GM12878 (cell line): ENCODE measurements around the gene HRCT1. TPM values are rescaled to one million over a fixed set of nuclear protein-coding genes. Genes with fewer than 3 reads are reported as not detected.

ENCODE experiments used
- ATAC-seq: fragments of 200-7000 bp; cut with Tn5 transposase; 3 replicates; pipeline ENCODE4 v1.9.1; 2020; ENCODE audit warnings: mild to moderate bottlenecking, moderate library complexity
- BruUV-seq: library from RNA; stranded (reverse); fragments of 400-500 nt; replicated peaks from 2 replicates; lab custom pipeline; 2021; lab: Mats Ljungman, UMichigan
- CTCF ChIA-PET: fragments of 300-600 bp; sonication (Branson Sonifier 250); formaldehyde crosslinking; extraction: SDS; loops from one replicate; lab custom pipeline; 2021; ENCODE audit warnings: inconsistent platforms; lab: Yijun Ruan, JAX
- POLR2A ChIA-PET: fragments of 350-600 bp; formaldehyde crosslinking; extraction: SDS; loops from one replicate; lab custom pipeline; 2021; ENCODE audit warnings: inconsistent platforms; lab: Charles Lee
- RAD21 ChIA-PET: fragments of 300-600 bp; sonication (Branson Sonifier 250); formaldehyde crosslinking; loops from one replicate; lab custom pipeline; 2023; ENCODE audit warnings: antibody characterized with exemption; ENCODE audit not compliant: unreplicated experiment; lab: Charles Lee
- SMC1A ChIA-PET: fragments of 300-600 bp; sonication (Branson Sonifier 250); formaldehyde crosslinking; loops from one replicate; lab custom pipeline; 2023; ENCODE audit not compliant: unreplicated experiment, uncharacterized antibody; lab: Charles Lee
- DNase-seq: peaks from one replicate; pipeline ENCODE4 v3.0.0-alpha.2; 2011; ENCODE audit warnings: low read depth, low spot score
- FAIRE-seq: peaks from 3 replicates; lab custom pipeline; 2011; peaks lifted over from hg19 to GRCh38; lab: Jason Lieb, UNC
- H2AFZ ChIP-seq: 2 replicates; pipeline ENCODE4 v1.6.0; 2011; ENCODE audit warnings: low read depth, low read length, control low read depth; ENCODE audit not compliant: control insufficient read depth
- H3K27ac ChIP-seq: 2 replicates; pipeline ENCODE4 v1.5.1; 2011; ENCODE audit warnings: control low read depth; ENCODE audit not compliant: control insufficient read depth, insufficient read depth
- H3K27me3 ChIP-seq, 2 experiments: replicated peaks in 1 of 2; 2 replicates each; pipeline versions ENCODE4 v1.6.0 to v1.6.1; 2011; ENCODE audit warnings: low read length in 1 of 2; ENCODE audit not compliant: control insufficient read depth in 2 of 2, insufficient read depth in 2 of 2
- H3K36me3 ChIP-seq, 2 experiments: 2 replicates each; pipeline ENCODE4 v1.5.1; 2011; ENCODE audit warnings: low read length in 1 of 2; ENCODE audit not compliant: control insufficient read depth in 2 of 2, insufficient read depth in 2 of 2
- H3K4me1 ChIP-seq: 2 replicates; pipeline ENCODE4 v1.6.1; 2011; ENCODE audit warnings: mild to moderate bottlenecking, low read length, moderate library complexity, mixed read lengths; ENCODE audit not compliant: control insufficient read depth, insufficient read depth
- H3K4me2 ChIP-seq: 2 replicates; pipeline ENCODE4 v1.6.0; 2011; ENCODE audit warnings: control low read depth; ENCODE audit not compliant: control insufficient read depth, insufficient read depth
- H3K4me3 ChIP-seq: fragments of 200-600 bp; sonication (generic); 2 replicates; pipeline ENCODE4 v1.5.1; 2016
- H3K79me2 ChIP-seq: 2 replicates; pipeline ENCODE4 v1.6.0; 2011; ENCODE audit warnings: low read length; ENCODE audit not compliant: control insufficient read depth, insufficient read depth
- H3K9ac ChIP-seq: 2 replicates; pipeline ENCODE4 v1.8.0; 2011; ENCODE audit warnings: low read length, control low read depth, mixed read lengths; ENCODE audit not compliant: control insufficient read depth, insufficient read depth
- H3K9me3 ChIP-seq: replicated peaks from 3 replicates; pipeline ENCODE4 v1.5.1; 2011; ENCODE audit warnings: mild to moderate bottlenecking, low read length; ENCODE audit not compliant: control insufficient read depth, insufficient read depth
- H4K20me1 ChIP-seq: 2 replicates; pipeline ENCODE4 v1.6.0; 2011; ENCODE audit not compliant: control insufficient read depth, insufficient read depth
- CBFB ChIP-seq: IDR thresholded peaks from 2 replicates; pipeline ENCODE4 v1.6.1; 2016; ENCODE audit warnings: antibody characterized with exemption, low read depth
- KLF5 ChIP-seq: fragments of 450-650 bp; IDR thresholded peaks from 2 replicates; pipeline ENCODE4 v1.6.1; 2014; ENCODE audit warnings: mild to moderate bottlenecking; ENCODE audit not compliant: partially characterized antibody
- MYC ChIP-seq: IDR thresholded peaks from 2 replicates; pipeline ENCODE4 v1.6.1; 2011; ENCODE audit warnings: mild to moderate bottlenecking, low read length, moderate library complexity, inconsistent platforms; ENCODE audit not compliant: insufficient read depth, insufficient replicate concordance, insufficient read length, severe bottlenecking
- PML ChIP-seq: IDR thresholded peaks from 2 replicates; pipeline ENCODE4 v1.6.1; 2012; ENCODE audit warnings: low read length, inconsistent platforms
- POLR2AphosphoS2 ChIP-seq: IDR thresholded peaks from 2 replicates; pipeline ENCODE4 v1.6.1; 2011; ENCODE audit warnings: low read depth, mild to moderate bottlenecking, low read length, improper control_type of control experiment, moderate library complexity
- RAD51 ChIP-seq: fragments of 450-650 bp; IDR thresholded peaks from 2 replicates; pipeline ENCODE4 v1.6.1; 2016; ENCODE audit warnings: moderate library complexity, mild to moderate bottlenecking, inconsistent platforms
- RFX5 ChIP-seq: IDR thresholded peaks from 2 replicates; pipeline ENCODE4 v1.6.1; 2011; ENCODE audit warnings: low read depth, low read length, improper control_type of control experiment
- RUNX3 ChIP-seq: IDR thresholded peaks from 2 replicates; pipeline ENCODE4 v1.6.1; 2012; ENCODE audit warnings: low read length, inconsistent platforms
- SREBF1 ChIP-seq: IDR thresholded peaks from 2 replicates; pipeline ENCODE4 v1.6.1; 2012; ENCODE audit warnings: mild to moderate bottlenecking, low read length
- WGBS: methylation state at CpG from one replicate; pipeline ENCODE4 v1.1.6; 2016; ENCODE audit warnings: low lambda C conversion rate; ENCODE audit not compliant: insufficient replicate concordance, insufficient coverage; ENCODE audit errors: missing lambda C conversion rate; 5-methylcytosine and 5-hydroxymethylcytosine counted together
- in situ Hi-C: fragments of 300-500 bp; cut with MboI; formaldehyde crosslinking; loops from 9 replicates; pipeline ENCODE4 v1.14.3; 2018; ENCODE audit warnings: mixed read lengths
- intact Hi-C: fragments of 100-400 bp; cut with micrococcal nuclease; formaldehyde crosslinking; loops from one replicate; pipeline ENCODE4 v1.14.2; 2022; ENCODE audit not compliant: unreplicated experiment
- polyA plus RNA-seq, 11 experiments: library from polyadenylated mRNA; depleted of rRNA in 4 of 11; unstranded in 6 of 11; stranded (reverse) in 5 of 11; fragments of >200 nt; fragmentation: Nextera tagmentation in 4 of 11; fragmentation: Illumina TruSeq in 1 of 11; extraction: Ambion mirVana in 4 of 11; extraction: Trizol in 1 of 11; gene quantifications; 1 replicate in 1 of 11; 2 replicates in 10 of 11; pipeline versions ENCODE4 v1.2.1 to v1.2.3, GENCODE V29; 2011 to 2016; ENCODE audit warnings: inconsistent platforms in 2 of 11, missing spikeins in 2 of 11, low read depth in 1 of 11
- total RNA-seq, 4 experiments: library from RNA; depleted of rRNA in 3 of 4; stranded (reverse); fragments of >200 nt in 3 of 4; fragmentation: Illumina TruSeq in 1 of 4; extraction: Trizol in 1 of 4; gene quantifications; 2 replicates each; pipeline versions ENCODE4 v1.2.1 to v1.2.3, GENCODE V29; 2013 to 2021
- TF ChIP-seq, protein P1 (sequence below): fragments of 450-650 bp; IDR thresholded peaks from 2 replicates; pipeline ENCODE4 v1.6.1; 2017; ENCODE audit warnings: mild to moderate bottlenecking, moderate library complexity
- TF ChIP-seq, protein P2 (sequence below): fragments of 450-650 bp; IDR thresholded peaks from 2 replicates; pipeline ENCODE4 v1.6.1; 2016; ENCODE audit warnings: mild to moderate bottlenecking

The HRCT1 gene
- total and polyA plus RNA-seq, 10 of the 15 experiments (the other 5 are each of a cell fraction or from before 2014, with no cell fraction given) = not detected

DNA sequence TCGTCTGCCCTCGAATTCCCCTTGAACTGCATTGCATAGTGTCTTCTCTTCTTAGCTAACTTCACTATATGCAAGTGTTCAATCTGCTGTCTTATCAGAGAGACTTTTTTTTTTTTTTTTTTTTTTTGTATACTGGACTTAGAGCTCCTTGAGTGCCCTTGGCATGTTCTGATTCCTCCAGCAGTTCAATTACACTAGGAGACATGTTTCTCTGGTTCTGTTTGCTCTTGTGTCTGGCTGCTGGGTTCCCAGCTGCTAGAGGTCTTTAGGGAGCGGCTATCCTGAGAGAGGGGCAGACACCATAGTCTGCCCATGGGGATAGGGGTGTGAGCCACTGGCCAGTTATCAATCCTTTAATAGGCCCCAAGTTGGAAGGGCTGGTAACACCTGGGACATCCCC is 38.8 kb downstream of the HRCT1 start:
- SMC1A ChIA-PET = interaction anchor here (0.7 to 2.0 kb wide), 4 partner anchors 42 to 112 kb away, joined by 3 to 9 read pairs (median 4); no protein-coding TSS in a partner anchor
- Histone ChIP-seq H3K27me3 (no peaks in the 10 kb centered on the region), H2AFZ (no peak overlapping the region), H3K36me3 (no peaks in the 10 kb centered on the region), H3K27ac (no peak overlapping the region), H3K4me1 (no peaks in the 10 kb centered on the region), H3K79me2 (no peaks in the 10 kb centered on the region), H3K9me3 (no peaks in the 10 kb centered on the region), H3K9ac (no peak overlapping the region), H3K4me3 (no peak overlapping the region), H3K4me2 (no peak overlapping the region), H4K20me1 (no peaks in the 10 kb centered on the region)
- BruUV-seq = no TSS peak
- in situ Hi-C loops (no loop called here), intact Hi-C loops (loop anchor here (1.0 kb wide), 1 partner anchor 42 kb away; no protein-coding TSS in a partner anchor)
- ATAC-seq = no peak
- FAIRE-seq = no peak
- no peak for DNase-seq
- CTCF ChIA-PET = interaction anchor here (0.6 to 3.5 kb wide), 10 partner anchors 10 to 154 kb away, joined by 3 to 41 read pairs (median 6); no protein-coding TSS in a partner anchor
- POLR2A ChIA-PET = no interaction called here
- WGBS = 33% methylated on average over 3 of the region's 3 CpGs
- RAD21 ChIA-PET = interaction anchor here (1.2 to 1.9 kb wide), 3 partner anchors 42 to 119 kb away, joined by 3 to 7 read pairs (median 6); no protein-coding TSS in a partner anchor
- TF ChIP-seq CBFB (no peak), RAD51 (no peak), KLF5 (no peak), RFX5 (no peak), SREBF1 (no peak), RUNX3 (no peak), PML (no peak), MYC (no peak), POLR2AphosphoS2 (no peak)
- TF ChIP-seq, protein P1, sequence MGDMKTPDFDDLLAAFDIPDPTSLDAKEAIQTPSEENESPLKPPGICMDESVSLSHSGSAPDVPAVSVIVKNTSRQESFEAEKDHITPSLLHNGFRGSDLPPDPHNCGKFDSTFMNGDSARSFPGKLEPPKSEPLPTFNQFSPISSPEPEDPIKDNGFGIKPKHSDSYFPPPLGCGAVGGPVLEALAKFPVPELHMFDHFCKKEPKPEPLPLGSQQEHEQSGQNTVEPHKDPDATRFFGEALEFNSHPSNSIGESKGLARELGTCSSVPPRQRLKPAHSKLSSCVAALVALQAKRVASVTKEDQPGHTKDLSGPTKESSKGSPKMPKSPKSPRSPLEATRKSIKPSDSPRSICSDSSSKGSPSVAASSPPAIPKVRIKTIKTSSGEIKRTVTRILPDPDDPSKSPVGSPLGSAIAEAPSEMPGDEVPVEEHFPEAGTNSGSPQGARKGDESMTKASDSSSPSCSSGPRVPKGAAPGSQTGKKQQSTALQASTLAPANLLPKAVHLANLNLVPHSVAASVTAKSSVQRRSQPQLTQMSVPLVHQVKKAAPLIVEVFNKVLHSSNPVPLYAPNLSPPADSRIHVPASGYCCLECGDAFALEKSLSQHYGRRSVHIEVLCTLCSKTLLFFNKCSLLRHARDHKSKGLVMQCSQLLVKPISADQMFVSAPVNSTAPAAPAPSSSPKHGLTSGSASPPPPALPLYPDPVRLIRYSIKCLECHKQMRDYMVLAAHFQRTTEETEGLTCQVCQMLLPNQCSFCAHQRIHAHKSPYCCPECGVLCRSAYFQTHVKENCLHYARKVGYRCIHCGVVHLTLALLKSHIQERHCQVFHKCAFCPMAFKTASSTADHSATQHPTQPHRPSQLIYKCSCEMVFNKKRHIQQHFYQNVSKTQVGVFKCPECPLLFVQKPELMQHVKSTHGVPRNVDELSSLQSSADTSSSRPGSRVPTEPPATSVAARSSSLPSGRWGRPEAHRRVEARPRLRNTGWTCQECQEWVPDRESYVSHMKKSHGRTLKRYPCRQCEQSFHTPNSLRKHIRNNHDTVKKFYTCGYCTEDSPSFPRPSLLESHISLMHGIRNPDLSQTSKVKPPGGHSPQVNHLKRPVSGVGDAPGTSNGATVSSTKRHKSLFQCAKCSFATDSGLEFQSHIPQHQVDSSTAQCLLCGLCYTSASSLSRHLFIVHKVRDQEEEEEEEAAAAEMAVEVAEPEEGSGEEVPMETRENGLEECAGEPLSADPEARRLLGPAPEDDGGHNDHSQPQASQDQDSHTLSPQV = no peak
- TF ChIP-seq, protein P2, sequence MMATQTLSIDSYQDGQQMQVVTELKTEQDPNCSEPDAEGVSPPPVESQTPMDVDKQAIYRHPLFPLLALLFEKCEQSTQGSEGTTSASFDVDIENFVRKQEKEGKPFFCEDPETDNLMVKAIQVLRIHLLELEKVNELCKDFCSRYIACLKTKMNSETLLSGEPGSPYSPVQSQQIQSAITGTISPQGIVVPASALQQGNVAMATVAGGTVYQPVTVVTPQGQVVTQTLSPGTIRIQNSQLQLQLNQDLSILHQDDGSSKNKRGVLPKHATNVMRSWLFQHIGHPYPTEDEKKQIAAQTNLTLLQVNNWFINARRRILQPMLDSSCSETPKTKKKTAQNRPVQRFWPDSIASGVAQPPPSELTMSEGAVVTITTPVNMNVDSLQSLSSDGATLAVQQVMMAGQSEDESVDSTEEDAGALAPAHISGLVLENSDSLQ = no peak
